ENCODE measurements around the gene POLR2E.

GRCh38 chr19:1080360-1081161 is 14.6 kb downstream of the POLR2E start:
- no peak for TF ChIP-seq CTCF (conservative IDR thresholded peaks at IDR 0.05 in 1 of 2, IDR thresholded peaks at IDR 0.05 in 1 of 2; ENCODE audit: extremely low read depth in 1 of 2, insufficient read depth in 1 of 2, low read depth in 1 of 2, low read length in 2 of 2)
- TF ChIP-seq EZH2 (IDR thresholded peaks at IDR 0.05; ENCODE audit: borderline replicate concordance, low read length), result no peak
